ENCODE results near the gene TMEM178B. TPM values are rescaled to one million over a fixed set of nuclear protein-coding genes. Genes with fewer than 3 reads are reported as not detected.

The TMEM178B gene
- total RNA-seq, 1 experiment from 2014 or later = not detected

DNA sequence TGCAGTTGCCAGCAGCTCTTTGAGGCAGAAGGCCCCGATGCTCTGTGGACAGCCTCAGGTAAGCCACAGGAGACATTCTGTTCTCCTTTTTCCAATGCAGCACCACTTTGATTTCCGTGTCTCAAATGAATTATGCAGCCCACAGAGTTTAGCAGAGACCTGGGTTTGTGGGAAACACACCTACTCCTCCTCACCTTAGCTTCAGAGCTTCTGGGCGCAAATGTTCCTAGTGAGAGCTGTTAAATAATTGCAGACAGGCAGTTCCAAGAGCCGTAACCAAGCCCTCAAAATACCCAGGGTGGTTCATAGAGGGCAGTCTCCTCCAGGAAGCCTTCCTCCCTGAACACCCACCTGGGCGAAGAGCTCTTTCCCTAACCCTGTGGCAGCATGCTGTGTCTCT lies 408.1 kb downstream of the TMEM178B start:
- H3K36me3 Mint-ChIP-seq (ENCODE audit: insufficient read depth, unreplicated experiment) = no peaks in the 10 kb centered on the region
- no peak overlapping the region for H3K27ac Mint-ChIP-seq (ENCODE audit: low read depth, unreplicated experiment)
- no peaks in the 10 kb centered on the region for H3K4me1 Mint-ChIP-seq (ENCODE audit: insufficient read depth, unreplicated experiment)
- H3K4me3 Mint-ChIP-seq (ENCODE audit: unreplicated experiment) = no peak overlapping the region
- CTCF ChIA-PET = interaction anchor here (0.6 to 0.8 kb wide), 2 partner anchors 224 to 821 kb away, joined by 3 to 4 read pairs; no protein-coding TSS in a partner anchor
- no peak for DNase-seq (ENCODE audit: unreplicated experiment)
- TF ChIP-seq, protein P1, sequence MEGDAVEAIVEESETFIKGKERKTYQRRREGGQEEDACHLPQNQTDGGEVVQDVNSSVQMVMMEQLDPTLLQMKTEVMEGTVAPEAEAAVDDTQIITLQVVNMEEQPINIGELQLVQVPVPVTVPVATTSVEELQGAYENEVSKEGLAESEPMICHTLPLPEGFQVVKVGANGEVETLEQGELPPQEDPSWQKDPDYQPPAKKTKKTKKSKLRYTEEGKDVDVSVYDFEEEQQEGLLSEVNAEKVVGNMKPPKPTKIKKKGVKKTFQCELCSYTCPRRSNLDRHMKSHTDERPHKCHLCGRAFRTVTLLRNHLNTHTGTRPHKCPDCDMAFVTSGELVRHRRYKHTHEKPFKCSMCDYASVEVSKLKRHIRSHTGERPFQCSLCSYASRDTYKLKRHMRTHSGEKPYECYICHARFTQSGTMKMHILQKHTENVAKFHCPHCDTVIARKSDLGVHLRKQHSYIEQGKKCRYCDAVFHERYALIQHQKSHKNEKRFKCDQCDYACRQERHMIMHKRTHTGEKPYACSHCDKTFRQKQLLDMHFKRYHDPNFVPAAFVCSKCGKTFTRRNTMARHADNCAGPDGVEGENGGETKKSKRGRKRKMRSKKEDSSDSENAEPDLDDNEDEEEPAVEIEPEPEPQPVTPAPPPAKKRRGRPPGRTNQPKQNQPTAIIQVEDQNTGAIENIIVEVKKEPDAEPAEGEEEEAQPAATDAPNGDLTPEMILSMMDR (IDR thresholded peaks at IDR 0.05; ENCODE audit: unreplicated experiment) = no peak
- intact Hi-C loops (cut with micrococcal nuclease) = no loop called here
- no TSS peak for BruUV-seq (replicated peaks)
- POLR2A ChIA-PET = no interaction called here
- H3K27me3 Mint-ChIP-seq (ENCODE audit: insufficient read depth, unreplicated experiment) = no peaks in the 10 kb centered on the region
- H3K9me3 Mint-ChIP-seq (ENCODE audit: unreplicated experiment) = peaks cover 32% of the 10 kb centered on the region

DNA sequence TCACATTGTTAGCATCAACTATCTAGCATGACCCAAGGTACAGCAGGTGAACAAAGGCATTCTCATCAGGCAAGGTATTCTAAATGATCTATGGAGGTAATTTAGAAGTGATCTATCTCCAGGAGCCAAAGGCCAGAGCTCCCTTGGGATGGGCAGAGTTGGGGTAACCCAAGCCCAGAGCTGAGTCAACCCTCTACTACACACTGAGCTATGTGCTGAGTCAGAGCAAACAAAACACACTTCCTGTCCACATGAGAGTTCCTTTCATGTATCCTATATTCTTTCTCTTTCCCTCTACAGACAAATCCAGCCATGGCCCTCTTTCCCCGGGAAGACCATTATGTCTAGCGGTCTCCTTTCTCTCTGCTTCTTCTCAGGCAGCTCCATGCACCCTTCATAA lies 409.2 kb downstream of the TMEM178B start:
- no peaks in the 10 kb centered on the region for H3K27me3 Mint-ChIP-seq (ENCODE audit: insufficient read depth, unreplicated experiment)
- no peak for DNase-seq (ENCODE audit: unreplicated experiment)

DNA sequence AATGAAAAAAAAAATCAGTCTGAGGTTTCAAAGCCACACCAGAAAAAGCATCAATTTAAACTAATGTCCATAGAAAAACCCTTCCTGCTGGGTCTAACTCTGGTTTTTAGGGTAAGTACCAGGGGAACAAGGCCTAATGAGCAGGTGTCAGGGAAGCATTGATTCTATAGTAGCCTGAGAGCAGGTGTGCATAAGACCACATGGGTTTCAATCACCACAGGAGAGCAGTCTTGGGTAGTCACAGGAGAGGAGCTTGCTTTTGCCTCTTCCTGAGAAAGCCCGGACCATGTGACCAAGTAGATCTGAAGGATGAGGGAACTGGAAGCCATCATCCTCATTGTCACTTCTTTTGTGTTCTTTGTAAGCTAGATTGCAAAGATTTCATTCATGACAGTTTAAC lies 411.0 kb downstream of the TMEM178B start:
- no peaks in the 10 kb centered on the region for H3K36me3 Mint-ChIP-seq (ENCODE audit: insufficient read depth, unreplicated experiment)
- POLR2A ChIA-PET = no interaction called here
- H3K4me3 Mint-ChIP-seq (ENCODE audit: unreplicated experiment) = no peak overlapping the region
- H3K27me3 Mint-ChIP-seq (ENCODE audit: insufficient read depth, unreplicated experiment) = no peaks in the 10 kb centered on the region
- CTCF ChIA-PET = interaction anchor here (0.9 kb wide), 1 partner anchor 49 kb away, joined by 5 read pairs; no protein-coding TSS in a partner anchor
- intact Hi-C loops (cut with micrococcal nuclease) = no loop called here
- BruUV-seq (replicated peaks) = no TSS peak
- peaks cover 25% of the 10 kb centered on the region for H3K9me3 Mint-ChIP-seq (ENCODE audit: unreplicated experiment)
- DNase-seq (ENCODE audit: unreplicated experiment) = no peak
- H3K27ac Mint-ChIP-seq (ENCODE audit: low read depth, unreplicated experiment) = no peak overlapping the region
- H3K4me1 Mint-ChIP-seq (ENCODE audit: insufficient read depth, unreplicated experiment) = no peaks in the 10 kb centered on the region
- TF ChIP-seq, protein P1 (IDR thresholded peaks at IDR 0.05; ENCODE audit: unreplicated experiment) = no peak

More for the DNA sequence above, 409.2 kb downstream of the TMEM178B start:
- TF ChIP-seq, protein P1 (IDR thresholded peaks at IDR 0.05; ENCODE audit: unreplicated experiment) = no peak
- Mint-ChIP-seq H3K36me3 (ENCODE audit: insufficient read depth, unreplicated experiment) (no peaks in the 10 kb centered on the region), H3K4me1 (ENCODE audit: insufficient read depth, unreplicated experiment) (no peaks in the 10 kb centered on the region), H3K9me3 (ENCODE audit: unreplicated experiment) (peaks cover 27% of the 10 kb centered on the region), H3K27ac (ENCODE audit: low read depth, unreplicated experiment) (no peak overlapping the region), H3K4me3 (ENCODE audit: unreplicated experiment) (no peak overlapping the region)
- no TSS peak for BruUV-seq (replicated peaks)
- ChIA-PET CTCF (no interaction called here), POLR2A (no interaction called here)
- intact Hi-C loops (cut with micrococcal nuclease) = no loop called here

DNA sequence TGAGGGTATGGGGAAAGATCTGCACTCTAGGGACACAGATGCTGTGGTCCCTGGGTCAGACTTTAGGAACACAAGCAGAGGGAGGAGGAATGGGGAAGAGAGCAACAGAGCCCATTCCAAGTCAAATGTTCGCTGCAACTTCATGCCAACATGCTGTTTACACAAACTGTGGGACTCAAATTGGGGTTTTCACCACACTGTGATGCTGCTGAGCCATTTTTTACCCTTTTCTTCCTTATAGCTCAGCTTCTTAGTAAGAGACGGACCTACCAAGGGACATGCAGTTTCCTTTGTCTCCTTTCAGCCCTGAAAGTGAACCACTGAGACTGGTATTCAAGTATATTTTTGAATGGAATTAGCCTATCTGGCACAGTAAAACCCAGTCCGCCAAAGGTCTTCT lies 413.1 kb downstream of the TMEM178B start:
- Mint-ChIP-seq H3K4me3 (ENCODE audit: unreplicated experiment) (no peak overlapping the region), H3K27me3 (ENCODE audit: insufficient read depth, unreplicated experiment) (no peaks in the 10 kb centered on the region), H3K27ac (ENCODE audit: low read depth, unreplicated experiment) (no peak overlapping the region), H3K9me3 (ENCODE audit: unreplicated experiment) (peaks cover 25% of the 10 kb centered on the region), H3K36me3 (ENCODE audit: insufficient read depth, unreplicated experiment) (no peaks in the 10 kb centered on the region), H3K4me1 (ENCODE audit: insufficient read depth, unreplicated experiment) (no peaks in the 10 kb centered on the region)
- no peak for DNase-seq (ENCODE audit: unreplicated experiment)
- no TSS peak for BruUV-seq (replicated peaks)
- intact Hi-C loops (cut with micrococcal nuclease) = no loop called here
- CTCF ChIA-PET = no interaction called here
- POLR2A ChIA-PET = no interaction called here
- TF ChIP-seq, protein P1 (IDR thresholded peaks at IDR 0.05; ENCODE audit: unreplicated experiment) = no peak
